Ishikawa (cell line): ENCODE data around the gene IL1RL2.

ENCODE experiments used
- CEBPB ChIP-seq: IDR thresholded peaks from 2 replicates; pipeline ENCODE4 v1.6.1; 2012
- CREB1 ChIP-seq: IDR thresholded peaks from 2 replicates; pipeline ENCODE4 v1.6.1; 2012; ENCODE audit warnings: low read depth
- EGR1 ChIP-seq: IDR thresholded peaks from 2 replicates; pipeline ENCODE4 v1.6.1; 2012
- EP300 ChIP-seq: IDR thresholded peaks from 2 replicates; pipeline ENCODE4 v1.6.1; 2012; ENCODE audit warnings: borderline replicate concordance
- FOXM1 ChIP-seq: IDR thresholded peaks from 2 replicates; pipeline ENCODE4 v1.6.1; 2012; ENCODE audit warnings: low read depth, borderline replicate concordance
- NFIC ChIP-seq: IDR thresholded peaks from 2 replicates; pipeline ENCODE4 v1.6.1; 2012
- RAD21 ChIP-seq: IDR thresholded peaks from 2 replicates; pipeline ENCODE4 v1.6.1; 2012; ENCODE audit warnings: low read depth
- TAF1 ChIP-seq: IDR thresholded peaks from 2 replicates; pipeline ENCODE4 v1.6.1; 2012; ENCODE audit warnings: low read depth, mild to moderate bottlenecking
- TCF12 ChIP-seq: IDR thresholded peaks from 2 replicates; pipeline ENCODE4 v1.6.1; 2012; ENCODE audit warnings: low read depth
- TEAD4 ChIP-seq: IDR thresholded peaks from 2 replicates; pipeline ENCODE4 v1.6.1; 2012
- YY1 ChIP-seq: IDR thresholded peaks from 2 replicates; pipeline ENCODE4 v1.6.1; 2012; ENCODE audit warnings: low read depth
- ZBTB7A ChIP-seq: IDR thresholded peaks from 2 replicates; pipeline ENCODE4 v1.6.1; 2012; ENCODE audit warnings: low read depth
- TF ChIP-seq, protein P1 (sequence below): IDR thresholded peaks from 2 replicates; pipeline ENCODE4 v1.6.1; 2012; ENCODE audit warnings: low read depth, mild to moderate bottlenecking
- TF ChIP-seq, protein P2 (sequence below): IDR thresholded peaks from 2 replicates; pipeline ENCODE4 v1.6.1; 2012
- TF ChIP-seq, protein P3 (sequence below): IDR thresholded peaks from 2 replicates; pipeline ENCODE4 v1.6.1; 2012

IL1RL2 gene

DNA sequence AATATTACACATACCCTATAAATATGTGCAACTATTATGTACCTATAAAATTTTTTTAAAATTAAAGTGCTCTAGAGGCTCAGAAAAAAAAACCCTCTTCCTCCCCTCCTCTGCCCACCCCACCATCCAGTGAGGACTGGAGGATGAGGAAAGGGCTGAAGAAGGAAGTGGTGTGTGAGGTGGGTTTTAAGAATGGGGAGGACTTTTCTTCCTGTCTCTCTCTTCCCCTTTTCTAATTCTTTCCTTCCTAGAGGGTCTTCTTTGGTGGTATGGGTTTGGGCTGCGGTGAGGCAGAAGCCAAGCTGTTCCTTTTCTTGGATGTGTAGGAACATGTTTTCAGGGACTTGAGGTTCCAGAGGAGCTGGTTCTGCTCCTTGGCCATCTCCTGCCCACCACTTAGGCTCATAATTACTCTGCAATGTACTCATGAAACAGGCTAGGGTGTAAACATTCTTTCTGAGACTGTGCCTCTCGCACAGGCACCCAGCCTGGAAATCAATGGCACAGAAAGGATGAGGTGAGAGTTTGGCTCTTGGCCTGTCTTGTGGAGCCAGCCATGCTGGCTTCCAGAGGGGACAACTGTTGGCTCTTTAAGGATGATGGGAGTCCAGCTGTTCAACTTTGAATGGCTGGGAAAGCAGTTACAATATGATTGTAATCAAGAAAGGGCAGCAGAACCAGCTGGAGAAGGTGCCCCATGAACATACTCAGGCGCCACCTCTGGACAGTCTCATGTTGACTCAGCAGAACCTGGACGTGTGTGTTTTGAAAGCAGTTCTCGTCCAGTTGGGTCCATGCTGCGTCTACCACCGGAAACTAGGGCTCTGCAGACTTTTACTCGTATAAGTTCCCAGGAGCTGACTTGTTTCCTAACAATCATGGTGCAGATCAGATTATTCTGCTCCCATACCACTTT is 38.3 kb downstream of the IL1RL2 start:
- TF ChIP-seq ZBTB7A (no peak), FOXM1 (no peak), RAD21 (peak; percentile 15; the same call in 1 of the 2 replicates), NFIC (no peak)
- TF ChIP-seq, protein P1, sequence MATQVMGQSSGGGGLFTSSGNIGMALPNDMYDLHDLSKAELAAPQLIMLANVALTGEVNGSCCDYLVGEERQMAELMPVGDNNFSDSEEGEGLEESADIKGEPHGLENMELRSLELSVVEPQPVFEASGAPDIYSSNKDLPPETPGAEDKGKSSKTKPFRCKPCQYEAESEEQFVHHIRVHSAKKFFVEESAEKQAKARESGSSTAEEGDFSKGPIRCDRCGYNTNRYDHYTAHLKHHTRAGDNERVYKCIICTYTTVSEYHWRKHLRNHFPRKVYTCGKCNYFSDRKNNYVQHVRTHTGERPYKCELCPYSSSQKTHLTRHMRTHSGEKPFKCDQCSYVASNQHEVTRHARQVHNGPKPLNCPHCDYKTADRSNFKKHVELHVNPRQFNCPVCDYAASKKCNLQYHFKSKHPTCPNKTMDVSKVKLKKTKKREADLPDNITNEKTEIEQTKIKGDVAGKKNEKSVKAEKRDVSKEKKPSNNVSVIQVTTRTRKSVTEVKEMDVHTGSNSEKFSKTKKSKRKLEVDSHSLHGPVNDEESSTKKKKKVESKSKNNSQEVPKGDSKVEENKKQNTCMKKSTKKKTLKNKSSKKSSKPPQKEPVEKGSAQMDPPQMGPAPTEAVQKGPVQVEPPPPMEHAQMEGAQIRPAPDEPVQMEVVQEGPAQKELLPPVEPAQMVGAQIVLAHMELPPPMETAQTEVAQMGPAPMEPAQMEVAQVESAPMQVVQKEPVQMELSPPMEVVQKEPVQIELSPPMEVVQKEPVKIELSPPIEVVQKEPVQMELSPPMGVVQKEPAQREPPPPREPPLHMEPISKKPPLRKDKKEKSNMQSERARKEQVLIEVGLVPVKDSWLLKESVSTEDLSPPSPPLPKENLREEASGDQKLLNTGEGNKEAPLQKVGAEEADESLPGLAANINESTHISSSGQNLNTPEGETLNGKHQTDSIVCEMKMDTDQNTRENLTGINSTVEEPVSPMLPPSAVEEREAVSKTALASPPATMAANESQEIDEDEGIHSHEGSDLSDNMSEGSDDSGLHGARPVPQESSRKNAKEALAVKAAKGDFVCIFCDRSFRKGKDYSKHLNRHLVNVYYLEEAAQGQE: no peak

DNA sequence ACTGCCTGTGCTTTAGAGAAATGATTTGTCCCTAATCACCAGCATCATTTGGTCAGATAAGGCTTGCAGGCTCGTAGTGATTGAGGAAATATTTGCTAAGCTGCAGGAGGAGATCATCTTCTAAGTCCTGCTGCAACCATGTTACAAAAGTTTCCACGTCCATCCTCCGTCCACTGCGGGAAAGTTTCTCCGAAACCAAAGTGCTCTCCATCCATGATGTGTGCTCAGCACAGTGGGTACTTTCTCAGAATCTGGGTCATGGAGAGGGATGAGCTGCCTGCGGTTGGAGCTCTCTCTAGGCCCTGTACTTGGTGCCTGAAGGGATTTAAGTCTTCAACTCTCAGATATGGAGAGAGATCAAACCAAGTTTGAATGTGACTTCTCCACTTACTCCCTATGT is 39.3 kb downstream of the IL1RL2 start:
- TF ChIP-seq FOXM1 (no peak), EP300 (no peak), TEAD4 (no peak), TAF1 (no peak), NFIC (no peak), EGR1 (no peak), YY1 (no peak), RAD21 (no peak), TCF12 (no peak), CREB1 (no peak), CEBPB (no peak), ZBTB7A (no peak)
- TF ChIP-seq, protein P2, sequence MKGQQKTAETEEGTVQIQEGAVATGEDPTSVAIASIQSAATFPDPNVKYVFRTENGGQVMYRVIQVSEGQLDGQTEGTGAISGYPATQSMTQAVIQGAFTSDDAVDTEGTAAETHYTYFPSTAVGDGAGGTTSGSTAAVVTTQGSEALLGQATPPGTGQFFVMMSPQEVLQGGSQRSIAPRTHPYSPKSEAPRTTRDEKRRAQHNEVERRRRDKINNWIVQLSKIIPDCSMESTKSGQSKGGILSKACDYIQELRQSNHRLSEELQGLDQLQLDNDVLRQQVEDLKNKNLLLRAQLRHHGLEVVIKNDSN: no peak
- TF ChIP-seq, protein P3, sequence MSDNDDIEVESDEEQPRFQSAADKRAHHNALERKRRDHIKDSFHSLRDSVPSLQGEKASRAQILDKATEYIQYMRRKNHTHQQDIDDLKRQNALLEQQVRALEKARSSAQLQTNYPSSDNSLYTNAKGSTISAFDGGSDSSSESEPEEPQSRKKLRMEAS: no peak
- TF ChIP-seq, protein P1: no peak

DNA sequence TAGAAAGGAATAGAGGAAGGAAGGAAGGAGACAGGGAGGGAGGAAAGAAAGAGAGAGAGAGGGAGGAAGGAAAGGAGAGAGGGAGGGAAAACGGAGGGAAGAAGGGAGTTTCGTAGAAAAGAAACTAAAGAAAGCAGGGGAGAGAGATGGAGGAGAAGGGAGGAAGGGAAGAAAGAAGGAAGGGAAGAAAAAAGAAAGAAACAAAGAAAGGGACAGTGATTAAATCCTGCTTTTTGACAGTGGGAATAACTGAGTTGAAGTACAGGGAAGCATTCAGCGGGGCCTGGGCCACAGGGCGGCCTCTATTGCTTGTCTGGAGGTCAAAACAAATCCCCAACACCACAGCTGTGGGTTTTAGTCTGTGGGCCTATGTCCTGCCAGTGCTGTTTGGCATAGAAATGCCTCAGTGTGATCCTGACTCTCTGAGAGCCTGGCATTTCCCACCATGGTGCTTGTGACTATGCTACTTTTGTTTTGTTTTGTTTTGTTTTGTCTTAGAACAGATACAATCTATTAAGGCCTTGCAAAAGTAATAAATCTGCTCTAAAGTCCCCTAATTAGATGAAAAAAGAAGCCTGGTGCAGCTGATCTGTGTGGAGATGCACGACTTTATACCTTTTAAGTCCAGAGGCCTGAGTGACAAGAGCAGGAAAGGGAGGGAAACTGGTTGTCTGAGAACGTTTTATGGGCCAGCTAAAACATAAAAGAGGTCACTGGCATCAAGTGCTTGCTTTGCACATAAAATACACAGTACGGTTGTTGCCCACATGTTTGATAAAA is 40.0 kb downstream of the IL1RL2 start:
- TF ChIP-seq CEBPB: no peak
- no peak for TF ChIP-seq TEAD4
- TF ChIP-seq, protein P1: no peak
- no peak for TF ChIP-seq YY1
- TF ChIP-seq NFIC: no peak
- TF ChIP-seq FOXM1: no peak
- no peak for TF ChIP-seq ZBTB7A
- TF ChIP-seq, protein P3: no peak
- TF ChIP-seq CREB1: no peak
- TF ChIP-seq TAF1: no peak
- TF ChIP-seq, protein P2: no peak
- TF ChIP-seq EP300: no peak
- no peak for TF ChIP-seq RAD21
- no peak for TF ChIP-seq EGR1
- TF ChIP-seq TCF12: no peak

DNA sequence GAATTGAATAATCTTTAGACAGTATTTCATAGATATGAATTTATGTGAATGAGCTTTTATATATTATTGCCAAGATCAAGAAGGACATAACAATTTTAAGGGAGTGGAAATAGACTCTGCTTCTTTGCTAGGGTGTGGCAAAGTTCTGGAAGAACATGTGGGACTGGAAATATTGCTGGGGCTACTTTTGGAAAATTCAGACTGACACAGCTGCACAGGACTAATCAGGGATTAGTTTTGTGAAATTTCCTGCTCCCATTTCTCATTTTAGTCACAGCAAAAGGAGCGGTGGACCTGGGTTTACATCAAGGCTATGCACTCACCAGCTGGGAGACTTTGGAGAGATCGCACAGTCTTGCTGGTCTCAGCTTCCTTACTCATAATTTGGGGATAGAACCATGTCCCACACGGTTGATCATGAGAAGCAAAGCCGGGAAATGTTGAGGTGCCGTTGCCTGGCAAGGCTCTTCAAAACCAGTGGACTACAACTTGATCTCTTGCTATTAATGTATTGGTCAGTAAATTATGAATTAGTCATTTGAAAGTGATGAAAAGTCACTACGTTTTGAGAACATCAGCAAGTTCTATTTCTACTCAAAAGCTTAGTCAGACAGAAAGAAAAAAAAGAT is 42.4 kb downstream of the IL1RL2 start:
- TF ChIP-seq TCF12: no peak
- TF ChIP-seq, protein P3: no peak
- TF ChIP-seq TEAD4: no peak
- TF ChIP-seq, protein P1: no peak
- TF ChIP-seq ZBTB7A: no peak
- no peak for TF ChIP-seq EGR1
- TF ChIP-seq NFIC: no peak
- no peak for TF ChIP-seq FOXM1
- TF ChIP-seq RAD21: no peak
- no peak for TF ChIP-seq YY1
- TF ChIP-seq CREB1: no peak
- no peak for TF ChIP-seq EP300
- TF ChIP-seq TAF1: no peak
- no peak for TF ChIP-seq CEBPB
- TF ChIP-seq, protein P2: no peak
